GM11168 (cell line): ENCODE results near the gene PRMT5.
"Not testable (repeated sequence)": the region's sequence is repeated elsewhere in the genome, so short reads cannot be mapped to it uniquely, and the experiment has no call there.

Experiments used
- in situ Hi-C: fragments of 300-500 bp; cut with MboI; formaldehyde crosslinking; loops from one replicate; pipeline ENCODE4 v1.12.0; 2022; ENCODE audit warnings: low sequenced_read_pairs; ENCODE audit not compliant: unreplicated experiment

Gene PRMT5

GRCh38 chr14:22929104-22929960, at the start of gene PRMT5:
TSS of gene PRMT5 (minus strand) at chr14:22929376. CDS start at chr14:22929361, 15 bp downstream.
- in situ Hi-C loops: no loop called here

GRCh38 chr14:22978487-22978837, 49.3 kb upstream of the PRMT5 start:
- in situ Hi-C loops: no loop called here

GRCh38 chr14:22977684-22978486, 48.7 kb upstream of the PRMT5 start:
- in situ Hi-C loops: no loop called here

GRCh38 chr14:22977434-22977683, 48.2 kb upstream of the PRMT5 start:
- in situ Hi-C loops: no loop called here

- in situ Hi-C loops: no loop called here
Observed at GRCh38 chr14:22976620-22977433, 47.7 kb upstream of the PRMT5 start.

- in situ Hi-C loops: no loop called here
Observed at GRCh38 chr14:22974530-22975313, 45.5 kb upstream of the PRMT5 start.

GRCh38 chr14:22973217-22974032, 44.2 kb upstream of the PRMT5 start:
- in situ Hi-C loops: no loop called here

- in situ Hi-C loops: no loop called here
Observed at GRCh38 chr14:22972313-22972930, 43.2 kb upstream of the PRMT5 start.

- in situ Hi-C loops: no loop called here
Observed at GRCh38 chr14:22971152-22971551, 42.0 kb upstream of the PRMT5 start.

GRCh38 chr14:22966783-22967269, 37.6 kb upstream of the PRMT5 start:
- in situ Hi-C loops: no loop called here

GRCh38 chr14:22965916-22966782, 37.0 kb upstream of the PRMT5 start:
- in situ Hi-C loops: not testable (repeated sequence)

- in situ Hi-C loops: no loop called here
Observed at GRCh38 chr14:22962061-22962676, 33.0 kb upstream of the PRMT5 start.

- in situ Hi-C loops: no loop called here
Observed at GRCh38 chr14:22955702-22956569, 26.8 kb upstream of the PRMT5 start.

GRCh38 chr14:22952418-22952817, 23.2 kb upstream of the PRMT5 start:
- in situ Hi-C loops: no loop called here

GRCh38 chr14:22951795-22952194, 22.6 kb upstream of the PRMT5 start:
- in situ Hi-C loops: not testable (repeated sequence)

- in situ Hi-C loops: no loop called here
Observed at GRCh38 chr14:22945642-22946041, 16.5 kb upstream of the PRMT5 start.
